PFSK-1 (cell line): ENCODE data around the gene PCP4.

Experiments
- REST ChIP-seq, 2 experiments: IDR thresholded peaks; 2 replicates each; pipeline versions ENCODE4 v1.6.1 to v1.8.0; 2011 to 2012; ENCODE audit warnings: low read depth in 2 of 2, low read length in 2 of 2, control low read depth in 1 of 2, inconsistent platforms in 1 of 2, mild to moderate bottlenecking in 1 of 2, moderate library complexity in 1 of 2; ENCODE audit not compliant: insufficient read depth in 1 of 2
- SIN3A ChIP-seq: IDR thresholded peaks from 2 replicates; pipeline ENCODE4 v1.6.1; 2012; ENCODE audit warnings: mild to moderate bottlenecking, low read length, moderate library complexity, borderline replicate concordance; ENCODE audit not compliant: insufficient read depth

- TF ChIP-seq SIN3A, result no peak
- no peak for TF ChIP-seq REST (IDR thresholded peaks at IDR 0.05; ENCODE audit: insufficient read depth in 1 of 2, low read depth in 2 of 2, low read length in 2 of 2)
Measured at GRCh38 chr21:39874206-39874605, 7.0 kb downstream of the PCP4 start.
